ENCODE data around the gene ULK4.

The ULK4 gene

DNA sequence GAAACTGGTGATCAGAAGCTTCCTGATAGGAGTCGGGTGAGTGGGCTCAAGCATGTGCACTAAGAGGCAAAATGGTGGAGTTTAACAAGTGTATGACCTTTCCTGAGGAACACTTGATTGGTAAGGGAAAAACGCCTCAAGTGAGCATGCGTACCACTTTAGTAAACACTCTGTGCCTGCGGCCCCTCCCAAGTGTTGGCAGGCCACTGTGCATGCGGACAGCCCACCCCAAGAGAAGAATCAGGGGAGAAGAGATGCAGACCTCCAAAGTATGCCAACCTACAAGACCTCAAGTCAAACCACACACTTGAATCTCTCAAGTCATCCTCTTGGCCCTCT is 640.3 kb downstream of the ULK4 start:
- Histone ChIP-seq H3K27me3 (ENCODE audit: insufficient read depth, poor library complexity, severe bottlenecking) (no peaks in the 10 kb centered on the region), H3K27ac (replicated peaks) (no peak overlapping the region), H3K4me3 (replicated peaks; ENCODE audit: insufficient read depth, low read length) (no peak overlapping the region)
- no peak for DNase-seq (ENCODE audit: low read depth in 1 of 2, low spot score in 1 of 2)
- TF ChIP-seq POLR2AphosphoS5 (IDR thresholded peaks at IDR 0.05; ENCODE audit: low read depth), result no peak

DNA sequence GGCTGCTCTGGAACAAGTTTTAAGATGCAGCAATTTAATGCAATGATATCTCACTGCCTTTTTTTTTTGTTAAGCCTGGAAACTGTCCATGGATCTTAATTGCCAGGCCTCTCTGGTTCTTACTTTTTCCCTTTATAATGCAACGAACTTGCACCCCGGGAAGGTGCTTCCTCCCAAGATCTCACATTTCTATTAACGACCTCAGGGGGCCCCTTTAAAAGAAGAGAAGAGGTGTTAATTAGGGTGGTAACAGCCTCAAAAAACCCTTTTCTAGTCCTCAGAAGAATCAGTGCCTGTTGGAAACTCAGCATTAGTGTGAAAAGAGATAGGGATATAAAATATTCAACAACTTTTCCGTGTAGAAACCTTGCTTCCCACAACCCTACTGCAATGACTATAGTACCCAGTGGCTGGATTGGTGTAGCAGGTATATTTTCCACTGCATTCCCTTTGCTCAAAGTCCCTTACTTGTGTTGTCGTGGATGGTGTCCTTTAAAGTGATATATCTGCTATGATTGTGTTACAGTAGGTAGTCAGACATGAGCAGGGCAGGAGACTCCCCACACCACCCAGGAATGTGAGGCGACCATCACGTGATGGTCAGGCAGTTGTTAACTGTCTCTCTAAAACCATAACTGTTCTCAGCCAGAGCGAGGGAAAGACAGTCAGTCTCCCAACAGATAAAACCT is 640.8 kb downstream of the ULK4 start:
- no peak overlapping the region for H3K27ac ChIP-seq (replicated peaks)
- DNase-seq (ENCODE audit: low read depth in 1 of 2, low spot score in 1 of 2), result no peak
- no peaks in the 10 kb centered on the region for H3K27me3 ChIP-seq (ENCODE audit: insufficient read depth, poor library complexity, severe bottlenecking)
- H3K4me3 ChIP-seq (replicated peaks; ENCODE audit: insufficient read depth, low read length), result no peak overlapping the region
- TF ChIP-seq, protein P1, sequence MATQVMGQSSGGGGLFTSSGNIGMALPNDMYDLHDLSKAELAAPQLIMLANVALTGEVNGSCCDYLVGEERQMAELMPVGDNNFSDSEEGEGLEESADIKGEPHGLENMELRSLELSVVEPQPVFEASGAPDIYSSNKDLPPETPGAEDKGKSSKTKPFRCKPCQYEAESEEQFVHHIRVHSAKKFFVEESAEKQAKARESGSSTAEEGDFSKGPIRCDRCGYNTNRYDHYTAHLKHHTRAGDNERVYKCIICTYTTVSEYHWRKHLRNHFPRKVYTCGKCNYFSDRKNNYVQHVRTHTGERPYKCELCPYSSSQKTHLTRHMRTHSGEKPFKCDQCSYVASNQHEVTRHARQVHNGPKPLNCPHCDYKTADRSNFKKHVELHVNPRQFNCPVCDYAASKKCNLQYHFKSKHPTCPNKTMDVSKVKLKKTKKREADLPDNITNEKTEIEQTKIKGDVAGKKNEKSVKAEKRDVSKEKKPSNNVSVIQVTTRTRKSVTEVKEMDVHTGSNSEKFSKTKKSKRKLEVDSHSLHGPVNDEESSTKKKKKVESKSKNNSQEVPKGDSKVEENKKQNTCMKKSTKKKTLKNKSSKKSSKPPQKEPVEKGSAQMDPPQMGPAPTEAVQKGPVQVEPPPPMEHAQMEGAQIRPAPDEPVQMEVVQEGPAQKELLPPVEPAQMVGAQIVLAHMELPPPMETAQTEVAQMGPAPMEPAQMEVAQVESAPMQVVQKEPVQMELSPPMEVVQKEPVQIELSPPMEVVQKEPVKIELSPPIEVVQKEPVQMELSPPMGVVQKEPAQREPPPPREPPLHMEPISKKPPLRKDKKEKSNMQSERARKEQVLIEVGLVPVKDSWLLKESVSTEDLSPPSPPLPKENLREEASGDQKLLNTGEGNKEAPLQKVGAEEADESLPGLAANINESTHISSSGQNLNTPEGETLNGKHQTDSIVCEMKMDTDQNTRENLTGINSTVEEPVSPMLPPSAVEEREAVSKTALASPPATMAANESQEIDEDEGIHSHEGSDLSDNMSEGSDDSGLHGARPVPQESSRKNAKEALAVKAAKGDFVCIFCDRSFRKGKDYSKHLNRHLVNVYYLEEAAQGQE (IDR thresholded peaks at IDR 0.05; ENCODE audit: insufficient replicate concordance, low read depth), result no peak
- TF ChIP-seq POLR2AphosphoS5 (IDR thresholded peaks at IDR 0.05; ENCODE audit: low read depth), result no peak
- TF ChIP-seq, protein P2, sequence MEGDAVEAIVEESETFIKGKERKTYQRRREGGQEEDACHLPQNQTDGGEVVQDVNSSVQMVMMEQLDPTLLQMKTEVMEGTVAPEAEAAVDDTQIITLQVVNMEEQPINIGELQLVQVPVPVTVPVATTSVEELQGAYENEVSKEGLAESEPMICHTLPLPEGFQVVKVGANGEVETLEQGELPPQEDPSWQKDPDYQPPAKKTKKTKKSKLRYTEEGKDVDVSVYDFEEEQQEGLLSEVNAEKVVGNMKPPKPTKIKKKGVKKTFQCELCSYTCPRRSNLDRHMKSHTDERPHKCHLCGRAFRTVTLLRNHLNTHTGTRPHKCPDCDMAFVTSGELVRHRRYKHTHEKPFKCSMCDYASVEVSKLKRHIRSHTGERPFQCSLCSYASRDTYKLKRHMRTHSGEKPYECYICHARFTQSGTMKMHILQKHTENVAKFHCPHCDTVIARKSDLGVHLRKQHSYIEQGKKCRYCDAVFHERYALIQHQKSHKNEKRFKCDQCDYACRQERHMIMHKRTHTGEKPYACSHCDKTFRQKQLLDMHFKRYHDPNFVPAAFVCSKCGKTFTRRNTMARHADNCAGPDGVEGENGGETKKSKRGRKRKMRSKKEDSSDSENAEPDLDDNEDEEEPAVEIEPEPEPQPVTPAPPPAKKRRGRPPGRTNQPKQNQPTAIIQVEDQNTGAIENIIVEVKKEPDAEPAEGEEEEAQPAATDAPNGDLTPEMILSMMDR (IDR thresholded peaks at IDR 0.05; ENCODE audit: insufficient read depth, low read length), result no peak
- TF ChIP-seq SPI1 (IDR thresholded peaks at IDR 0.05; ENCODE audit: borderline replicate concordance, low read depth), result no peak
- TF ChIP-seq GABPA (IDR thresholded peaks at IDR 0.05; ENCODE audit: low read depth), result no peak

DNA sequence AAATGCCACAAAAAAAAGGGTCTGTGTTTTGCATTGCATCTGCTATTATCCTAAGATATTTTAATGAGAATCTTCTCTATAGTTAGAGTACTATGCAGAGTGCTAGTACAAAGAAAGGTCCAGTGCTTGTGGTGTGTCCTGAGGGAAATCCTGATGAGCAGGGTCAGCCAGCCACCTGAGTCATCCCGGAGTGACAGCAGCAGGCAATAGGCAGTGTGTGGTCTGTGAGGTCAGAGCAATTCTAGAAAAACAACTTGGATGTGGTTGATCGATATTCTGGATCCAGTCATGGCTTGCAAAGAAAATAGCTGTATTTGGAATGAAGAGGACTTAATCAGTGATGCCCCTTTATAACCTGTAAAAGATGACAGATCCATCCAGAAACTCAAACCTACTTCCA is 643.4 kb downstream of the ULK4 start:
- TF ChIP-seq, protein P2 (IDR thresholded peaks at IDR 0.05; ENCODE audit: insufficient read depth, low read length), result no peak
- TF ChIP-seq SPI1 (IDR thresholded peaks at IDR 0.05; ENCODE audit: borderline replicate concordance, low read depth), result no peak
- no peak for TF ChIP-seq POLR2AphosphoS5 (IDR thresholded peaks at IDR 0.05; ENCODE audit: low read depth)
- TF ChIP-seq, protein P1 (IDR thresholded peaks at IDR 0.05; ENCODE audit: insufficient replicate concordance, low read depth), result no peak
- no peak for TF ChIP-seq GABPA (IDR thresholded peaks at IDR 0.05; ENCODE audit: low read depth)
- Histone ChIP-seq H3K27ac (replicated peaks) (no peak overlapping the region), H3K4me3 (replicated peaks; ENCODE audit: insufficient read depth, low read length) (no peak overlapping the region), H3K27me3 (ENCODE audit: insufficient read depth, poor library complexity, severe bottlenecking) (no peaks in the 10 kb centered on the region)
- DNase-seq (ENCODE audit: low read depth in 1 of 2, low spot score in 1 of 2), result no peak

DNA sequence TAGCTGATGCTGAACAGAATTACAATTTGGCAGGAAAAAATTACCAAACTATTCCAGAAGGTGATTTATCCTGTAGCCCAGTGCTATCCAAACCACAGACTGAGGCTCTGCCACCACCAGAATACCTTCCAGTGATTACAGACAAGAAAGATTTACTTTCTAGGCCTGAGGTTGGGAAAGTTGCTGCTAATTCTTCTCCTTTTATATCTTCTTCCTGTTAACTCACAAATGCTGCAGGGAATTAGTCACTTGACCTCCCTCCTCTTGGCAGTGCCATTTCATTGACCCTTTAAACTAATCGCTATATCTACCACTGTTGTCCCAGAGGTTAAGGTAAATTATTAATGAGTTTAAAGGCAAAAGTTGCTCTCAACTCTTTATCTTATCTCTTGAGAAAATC is 644.2 kb downstream of the ULK4 start:
- Histone ChIP-seq H3K4me3 (replicated peaks; ENCODE audit: insufficient read depth, low read length) (no peak overlapping the region), H3K27ac (replicated peaks) (no peak overlapping the region), H3K27me3 (ENCODE audit: insufficient read depth, poor library complexity, severe bottlenecking) (no peaks in the 10 kb centered on the region)
- TF ChIP-seq, protein P1 (IDR thresholded peaks at IDR 0.05; ENCODE audit: insufficient replicate concordance, low read depth), result no peak
- TF ChIP-seq, protein P2 (IDR thresholded peaks at IDR 0.05; ENCODE audit: insufficient read depth, low read length), result no peak
- no peak for TF ChIP-seq SPI1 (IDR thresholded peaks at IDR 0.05; ENCODE audit: borderline replicate concordance, low read depth)
- TF ChIP-seq GABPA (IDR thresholded peaks at IDR 0.05; ENCODE audit: low read depth), result no peak
- no peak for DNase-seq (ENCODE audit: low read depth in 1 of 2, low spot score in 1 of 2)
